ENCODE data around the gene SP140.
"Not testable (repeated sequence)": the region's sequence is repeated elsewhere in the genome, so short reads cannot be mapped to it uniquely, and the experiment has no call there.

The SP140 gene

GRCh38 chr2:230295192-230295591 lies 69.7 kb downstream of the SP140 start:
- no peak for DNase-seq

- DNase-seq: no peak
Measured at GRCh38 chr2:230296917-230297316, 71.4 kb downstream of the SP140 start.

- no peak for DNase-seq
Measured at GRCh38 chr2:230299618-230300017, 74.1 kb downstream of the SP140 start.

GRCh38 chr2:230305416-230306275 lies 80.1 kb downstream of the SP140 start:
- DNase-seq: no peak

GRCh38 chr2:230306474-230306873 lies 80.9 kb downstream of the SP140 start:
- DNase-seq: no peak

DNA sequence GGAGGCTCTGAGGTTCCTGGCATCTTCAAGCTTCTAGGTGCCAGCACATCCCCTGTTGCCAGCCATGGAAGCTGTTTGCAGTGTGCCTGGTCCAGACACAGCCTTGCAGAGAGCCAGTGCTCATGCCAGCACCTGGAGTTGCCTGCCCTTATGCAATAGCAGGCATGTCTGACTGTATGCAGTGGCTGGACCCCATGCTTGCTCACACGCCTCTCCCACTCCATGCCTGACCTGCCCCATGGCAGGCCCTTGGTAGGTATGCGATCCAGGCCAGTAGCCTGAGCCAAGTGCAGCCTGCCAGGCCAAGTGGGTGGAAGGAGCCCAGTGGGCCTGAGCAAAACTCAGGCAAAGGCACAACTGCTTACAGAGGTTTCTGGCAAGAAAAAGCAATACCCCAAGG lies 81.9 kb downstream of the SP140 start:
- no peak for DNase-seq

DNA sequence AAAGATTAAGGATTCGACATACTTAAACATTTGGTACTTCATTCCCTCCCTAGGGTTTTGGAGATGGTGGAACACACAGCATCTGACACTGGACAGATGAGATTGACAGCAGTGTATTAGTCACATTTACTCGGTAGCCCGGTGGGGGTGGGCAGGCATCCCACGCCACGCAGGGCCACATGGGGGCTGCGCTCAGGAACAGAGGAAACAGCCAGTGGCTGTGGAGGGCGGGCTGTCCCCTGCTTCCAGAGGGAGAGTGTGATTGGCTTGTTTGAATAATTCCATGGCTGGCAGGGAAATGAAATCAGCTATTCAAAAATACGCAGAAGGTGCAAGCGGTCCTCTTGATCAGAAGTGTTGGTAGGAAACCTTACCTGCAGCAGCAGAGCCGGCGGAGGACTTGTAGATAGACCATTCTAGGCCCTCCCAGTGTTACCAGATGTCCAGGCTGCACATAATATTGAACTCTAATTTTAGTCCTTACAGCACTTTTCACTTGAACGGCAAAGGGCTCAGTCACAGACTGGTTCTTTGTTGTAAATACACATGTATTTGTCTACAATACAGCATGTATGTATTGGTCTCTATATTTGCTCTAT lies 83.0 kb downstream of the SP140 start:
- DNase-seq: no peak

GRCh38 chr2:230310792-230311191 lies 85.3 kb downstream of the SP140 start:
- not testable (repeated sequence) for DNase-seq

DNA sequence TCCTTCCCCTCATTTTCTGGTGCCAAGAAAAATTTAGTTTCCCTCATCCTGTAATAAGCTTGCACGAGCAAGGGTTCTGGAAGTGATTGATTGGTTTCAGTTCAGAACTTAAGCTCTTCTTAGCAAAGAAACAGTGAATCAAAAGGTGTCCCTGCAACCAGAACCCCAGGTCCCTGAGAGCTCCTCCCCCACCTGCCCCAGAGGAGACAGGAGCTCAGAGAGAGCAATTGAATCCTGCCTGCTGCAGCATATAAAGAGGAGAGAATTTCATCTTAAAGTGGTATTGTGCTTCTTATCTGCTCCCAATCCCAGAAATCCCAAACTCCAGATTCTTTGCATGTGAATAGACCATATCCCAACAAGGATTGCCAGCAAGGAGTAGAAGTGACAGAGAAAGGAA lies 86.1 kb downstream of the SP140 start:
- not testable (repeated sequence) for DNase-seq

DNA sequence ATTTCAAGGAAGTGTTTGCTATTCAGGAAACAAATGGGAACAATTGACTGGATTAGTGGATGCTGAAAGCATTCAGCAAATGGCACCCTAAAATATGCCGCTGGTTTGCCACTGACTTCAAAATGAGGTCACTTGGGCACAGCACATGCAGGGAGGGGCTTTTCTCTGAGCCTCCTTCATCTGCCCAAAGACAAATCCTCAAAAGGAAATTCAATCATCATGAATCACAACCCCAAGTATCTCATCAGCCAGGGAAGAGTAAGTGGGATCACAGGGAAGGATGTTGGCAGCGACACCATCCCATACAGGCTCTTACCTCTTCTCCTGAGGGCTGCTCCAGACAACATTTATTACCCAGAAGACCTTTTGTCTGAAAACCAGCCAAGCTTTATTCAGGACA lies 87.1 kb downstream of the SP140 start:
- DNase-seq: no peak

DNA sequence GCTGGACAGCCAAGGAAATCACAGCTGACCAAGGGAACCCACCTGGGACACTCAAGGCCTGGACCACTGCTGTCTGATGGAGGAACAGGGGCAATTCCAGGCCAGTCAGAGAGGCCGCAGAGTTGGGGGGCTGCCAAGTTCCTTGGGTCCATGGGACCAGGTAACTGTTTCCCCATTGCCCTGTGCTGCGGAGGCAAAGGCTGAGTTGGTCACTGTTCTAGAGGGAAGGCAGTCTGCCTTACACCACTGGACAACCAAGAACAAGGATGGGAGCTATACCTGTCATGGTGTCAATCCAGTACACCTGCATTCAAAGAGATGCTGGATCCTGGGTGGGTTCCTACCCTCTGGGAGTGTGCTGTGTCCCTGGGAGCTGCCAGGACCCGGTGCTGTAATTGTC lies 91.8 kb downstream of the SP140 start:
- DNase-seq: no peak

DNA sequence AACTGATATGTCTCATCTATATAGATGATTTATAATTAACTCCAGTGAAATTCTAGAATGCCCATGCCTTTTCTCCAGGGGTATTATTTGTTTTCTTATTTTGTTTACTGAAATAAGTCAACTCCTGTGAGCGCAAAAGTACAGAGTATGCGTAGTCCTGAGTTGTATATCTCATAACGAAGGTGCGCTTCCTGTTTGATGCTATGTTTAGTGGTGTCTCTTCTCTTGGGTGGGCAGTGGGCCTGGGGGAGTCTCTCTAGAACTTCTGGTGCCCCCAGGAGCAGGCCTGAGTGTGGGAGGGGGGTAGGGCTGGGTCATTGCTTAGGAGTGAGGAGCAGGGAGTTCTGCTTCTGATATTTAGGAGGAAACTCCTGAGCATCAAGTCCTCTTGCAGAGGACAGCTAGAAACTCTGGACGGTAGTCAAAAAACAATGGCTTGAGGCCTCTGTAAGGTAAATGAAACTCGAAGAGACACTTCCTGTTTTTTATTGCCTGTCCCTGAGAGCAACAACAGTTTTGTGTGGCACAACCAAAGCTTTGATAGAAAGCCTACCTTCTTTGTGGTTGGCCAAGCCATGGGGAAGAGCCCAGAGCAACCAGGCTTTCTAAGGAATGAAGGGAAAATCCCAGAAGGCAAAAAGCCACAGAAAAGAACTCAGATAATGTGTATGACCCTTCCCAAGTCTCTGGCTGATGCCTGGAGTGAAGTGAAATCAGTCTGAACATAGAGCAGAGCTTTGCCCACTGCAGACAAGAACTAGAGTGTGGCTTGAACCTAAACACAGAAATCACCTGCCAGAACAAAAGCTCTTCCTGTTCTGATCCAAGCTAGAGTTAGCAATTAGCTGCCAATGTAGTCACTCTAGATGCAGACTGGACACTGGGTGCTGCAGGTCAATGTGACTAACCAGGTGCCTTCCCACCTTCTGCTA lies 92.9 kb downstream of the SP140 start:
- peak; percentile 40 for DNase-seq

- peak; percentile 51 for DNase-seq
Measured at GRCh38 chr2:230319211-230319862, 93.8 kb downstream of the SP140 start.

DNA sequence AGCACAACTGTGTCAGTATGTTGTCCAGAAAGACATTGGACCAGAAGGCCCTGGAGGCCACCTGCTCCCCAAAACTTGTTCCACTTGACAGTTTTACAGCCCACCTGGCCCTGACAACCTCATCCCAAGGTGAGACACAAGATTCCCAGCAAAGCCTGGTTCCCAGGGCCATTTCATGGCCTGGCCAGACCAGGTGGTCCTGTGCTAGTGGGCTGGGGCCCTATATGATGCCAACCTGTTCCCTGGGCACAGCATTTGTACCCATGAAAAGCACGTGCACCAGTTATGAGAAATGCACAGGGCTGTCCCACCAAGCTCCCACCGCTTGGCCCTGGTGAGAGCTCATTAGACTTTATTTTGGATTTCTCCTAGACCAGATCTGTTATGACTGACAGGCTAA lies 95.5 kb downstream of the SP140 start:
- no peak for DNase-seq

GRCh38 chr2:230322561-230323384 lies 97.2 kb downstream of the SP140 start:
- no peak for DNase-seq

DNA sequence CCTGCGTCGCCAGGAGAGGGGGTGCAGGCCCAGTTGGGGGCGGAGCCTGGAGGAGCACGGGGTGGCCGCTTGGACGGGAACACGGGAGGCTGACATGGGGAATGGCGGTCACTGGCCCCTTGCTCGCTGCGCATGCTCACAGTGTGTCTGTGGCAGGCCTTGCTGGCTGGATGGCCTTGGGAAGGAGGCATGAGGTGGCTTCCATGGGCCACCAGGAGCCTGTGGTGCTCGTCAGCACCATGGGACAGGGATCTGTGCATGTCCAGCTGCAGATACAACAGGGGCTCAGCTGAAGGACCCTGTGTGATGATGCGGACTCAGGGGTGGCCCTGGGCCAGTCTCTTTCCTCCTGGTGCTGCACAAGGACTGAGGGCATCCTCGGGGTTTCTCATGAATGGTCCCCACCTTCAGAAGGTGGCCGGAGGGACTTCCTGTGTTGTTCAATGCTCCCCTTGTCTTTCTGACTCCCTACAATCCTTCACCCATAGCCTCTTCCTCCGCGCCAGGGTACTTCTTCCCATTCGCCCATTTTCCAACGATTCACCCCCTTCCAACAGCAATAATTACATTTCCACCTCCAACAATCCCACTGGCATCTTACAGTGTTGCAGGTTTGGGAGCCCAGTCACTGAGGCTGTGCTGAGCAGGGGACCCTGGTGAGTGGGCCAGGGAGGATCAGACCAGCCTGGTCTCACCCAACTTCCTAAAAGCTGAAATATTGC lies 98.0 kb downstream of the SP140 start:
- no peak for DNase-seq

DNA sequence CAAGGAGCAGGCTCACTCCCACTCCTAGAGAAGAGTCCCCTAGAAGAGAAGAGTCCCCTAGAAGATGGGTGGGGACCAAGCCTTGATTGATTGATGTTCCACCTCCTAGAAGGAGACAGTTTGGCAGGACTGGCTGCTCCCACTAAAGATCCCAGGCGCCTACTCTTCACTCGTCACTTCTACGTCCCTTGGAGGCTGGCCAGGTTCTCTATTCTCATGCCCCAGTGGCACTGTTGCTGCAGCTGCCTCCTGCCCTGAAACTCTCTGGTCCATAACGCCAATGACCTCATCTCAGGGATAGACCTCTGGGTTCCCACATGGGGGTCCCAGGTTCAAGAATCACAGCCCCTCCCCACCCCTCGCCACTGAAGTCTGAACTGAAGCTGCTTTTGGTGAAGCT lies 99.0 kb downstream of the SP140 start:
- no peak for DNase-seq

- no peak for DNase-seq
Measured at GRCh38 chr2:230325316-230326243, 100.0 kb downstream of the SP140 start.

DNA sequence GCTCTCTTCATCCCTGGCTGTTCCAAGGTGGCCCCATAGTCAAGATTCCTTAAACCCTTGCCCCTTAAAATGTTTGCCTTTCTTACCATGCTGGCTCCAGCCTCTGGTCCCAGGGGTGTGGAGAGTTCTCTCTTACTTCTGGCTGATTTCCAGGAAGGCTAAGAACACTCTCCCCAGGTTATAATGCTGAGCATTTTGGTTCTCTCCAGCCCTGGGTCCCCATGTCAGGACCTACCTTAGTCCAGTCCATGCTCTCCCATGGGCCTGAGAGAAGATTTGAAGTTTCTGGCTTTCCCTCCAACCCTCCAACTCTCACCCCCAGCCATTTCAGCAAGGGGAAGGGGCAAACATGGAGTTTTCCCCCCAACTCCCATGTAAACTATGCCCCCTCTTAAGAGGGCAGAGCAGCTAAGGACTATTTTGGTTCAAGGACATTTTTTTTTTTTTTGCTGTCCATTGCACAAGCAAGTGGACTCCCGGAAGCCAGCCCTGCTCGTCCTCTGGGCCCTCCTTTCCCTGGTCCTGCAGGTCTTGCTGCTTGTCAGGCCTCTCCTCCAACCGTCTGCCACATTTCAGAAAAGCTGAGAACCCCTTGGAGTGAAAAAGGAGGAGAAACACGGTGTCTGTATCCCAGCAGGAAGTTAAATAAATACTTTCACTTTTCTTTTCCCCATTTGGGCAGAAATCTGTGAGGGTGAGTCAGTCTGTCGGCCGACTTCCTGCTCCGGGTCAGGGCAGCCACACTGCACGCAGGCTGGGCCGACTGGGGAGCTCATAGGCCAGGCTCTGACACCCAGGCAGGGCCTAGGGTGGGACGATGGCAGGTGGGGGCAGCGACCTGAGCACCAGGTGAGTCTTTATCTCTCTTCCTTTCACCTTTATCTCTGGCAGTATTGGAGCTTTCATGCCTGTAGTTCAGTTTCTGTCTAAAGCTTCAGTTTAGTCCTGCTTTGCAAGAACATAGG lies 101.2 kb downstream of the SP140 start, which contains the start of gene SP140L:
SP140L (plus strand) TSS at position 741 of the 965 bp plus-strand sequence; CDS start at position 818, 77 bp downstream.
- DNase-seq: peak; percentile 88
